Stimulated activated CD4-positive, alpha-beta T cell treated with anti-CD3 and anti-CD28 coated beads, TNF-alpha, amount 100 ng/mL, for 1 hour (primary cell): ENCODE measurements around the gene BGLAP.
"Not testable (repeated sequence)": the region's sequence is repeated elsewhere in the genome, so short reads cannot be mapped to it uniquely, and the experiment has no call there.

Source experiments
- DNase-seq, 3 donors: peaks; one replicate each; pipeline ENCODE4 v3.0.0-alpha.2; 2020; ENCODE audit warnings: low read depth in 3 of 3, low spot score in 1 of 3

Gene BGLAP

DNA sequence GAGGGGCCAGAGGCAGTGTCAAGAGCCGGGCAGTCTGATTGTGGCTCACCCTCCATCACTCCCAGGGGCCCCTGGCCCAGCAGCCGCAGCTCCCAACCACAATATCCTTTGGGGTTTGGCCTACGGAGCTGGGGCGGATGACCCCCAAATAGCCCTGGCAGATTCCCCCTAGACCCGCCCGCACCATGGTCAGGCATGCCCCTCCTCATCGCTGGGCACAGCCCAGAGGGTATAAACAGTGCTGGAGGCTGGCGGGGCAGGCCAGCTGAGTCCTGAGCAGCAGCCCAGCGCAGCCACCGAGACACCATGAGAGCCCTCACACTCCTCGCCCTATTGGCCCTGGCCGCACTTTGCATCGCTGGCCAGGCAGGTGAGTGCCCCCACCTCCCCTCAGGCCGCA lies at the start of gene BGLAP:
Gene BGLAP (plus strand): TSS at position 259 of the 400 bp plus-strand sequence. CDS start 48 bp downstream, at position 307.
- no peak for DNase-seq

DNA sequence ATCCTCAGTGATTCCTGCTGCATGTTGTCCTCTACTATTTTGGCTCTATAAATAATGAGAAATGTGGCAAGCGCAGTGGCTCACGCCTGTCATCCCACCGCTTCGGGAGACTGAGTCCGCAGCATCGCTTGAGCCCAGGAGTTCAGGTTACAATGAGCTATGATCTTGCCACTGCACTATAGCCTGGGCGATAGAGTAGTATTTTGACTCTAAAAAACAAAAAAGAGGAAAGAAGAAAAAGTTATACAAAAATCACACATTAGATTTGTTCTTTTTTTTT lies 48.8 kb upstream of the BGLAP start:
- DNase-seq = no peak

DNA sequence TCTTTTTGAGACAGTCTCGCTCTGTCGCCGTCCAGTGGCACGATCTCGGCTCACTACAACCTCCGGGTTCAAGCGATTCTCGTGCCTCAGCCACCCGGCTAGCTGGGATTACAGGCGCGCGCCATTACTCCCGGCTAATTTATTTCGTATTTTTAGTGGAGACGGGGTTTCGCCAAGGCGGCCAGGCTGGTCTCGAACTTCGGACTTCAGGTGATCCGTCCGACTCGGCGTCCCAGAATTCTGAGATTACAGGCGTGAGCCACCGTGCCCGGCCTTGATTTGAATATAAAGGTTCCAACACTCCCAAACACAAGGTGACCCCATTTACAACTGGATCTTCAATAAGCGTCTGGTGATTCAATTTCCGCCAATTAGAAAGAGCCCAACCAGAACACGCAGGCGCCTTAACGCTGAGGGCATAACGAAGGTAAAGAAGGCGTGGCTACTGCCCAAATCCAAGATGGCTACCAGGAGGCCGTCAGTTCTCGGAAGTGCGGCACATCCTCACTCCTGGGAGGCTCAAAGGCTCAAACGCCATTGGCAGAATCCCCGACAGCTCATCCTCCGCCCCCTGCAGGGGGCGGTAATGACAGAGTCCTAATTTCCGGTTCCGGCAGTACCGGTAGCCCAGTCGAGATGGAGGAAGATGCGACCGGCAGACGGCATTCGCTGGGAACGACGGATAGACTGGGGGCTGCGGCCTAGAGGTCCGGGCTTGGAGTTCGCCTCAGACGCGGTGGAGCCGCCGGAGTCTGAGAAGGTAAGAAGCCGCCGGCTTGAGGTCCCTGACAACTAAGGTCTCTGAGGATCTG lies 48.3 kb upstream of the BGLAP start, which contains the start of gene SLC25A44:
Gene SLC25A44 (plus strand): TSS at position 617 of the 812 bp plus-strand sequence. CDS start 5,744 bp downstream, outside the sequence.
- DNase-seq = peak; percentile 92 to 93 (median 92)

DNA sequence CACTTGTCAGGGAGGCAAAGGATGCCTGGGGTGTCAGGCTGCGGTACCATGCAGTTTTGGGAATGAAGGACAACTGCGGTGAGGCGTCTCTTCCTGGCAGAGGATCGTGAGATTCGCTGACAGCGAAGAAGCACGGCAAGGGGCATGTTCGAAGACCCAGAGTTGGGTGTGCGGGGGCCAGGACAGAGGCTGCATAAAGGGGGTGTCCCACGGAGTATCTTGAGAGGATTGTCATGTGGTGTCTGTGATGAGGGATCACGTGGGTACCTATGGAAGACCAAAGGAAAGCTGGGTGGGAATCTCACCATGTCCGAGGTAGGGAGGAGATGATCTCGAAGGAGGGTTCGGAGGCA lies 47.7 kb upstream of the BGLAP start:
- DNase-seq = no peak

DNA sequence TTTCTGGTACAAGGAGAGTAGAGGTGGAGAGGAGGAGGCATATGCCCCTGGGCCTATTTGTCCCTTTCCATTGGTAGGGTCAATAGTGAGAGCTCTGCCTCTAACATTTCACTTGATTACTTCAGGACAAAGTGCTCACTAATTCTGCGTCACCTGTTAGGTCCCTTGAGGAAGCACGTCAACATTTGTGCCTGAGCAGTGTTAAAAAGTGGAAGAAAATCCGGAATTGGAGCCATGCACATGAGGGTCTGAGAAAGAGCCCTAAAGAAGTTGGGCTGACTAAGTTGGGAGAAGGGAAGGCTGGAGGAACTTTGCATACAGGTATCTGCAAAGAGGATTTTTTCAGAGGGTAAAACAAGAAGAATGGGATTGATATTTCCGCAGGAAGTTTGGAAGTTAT lies 46.1 kb upstream of the BGLAP start:
- no peak for DNase-seq

DNA sequence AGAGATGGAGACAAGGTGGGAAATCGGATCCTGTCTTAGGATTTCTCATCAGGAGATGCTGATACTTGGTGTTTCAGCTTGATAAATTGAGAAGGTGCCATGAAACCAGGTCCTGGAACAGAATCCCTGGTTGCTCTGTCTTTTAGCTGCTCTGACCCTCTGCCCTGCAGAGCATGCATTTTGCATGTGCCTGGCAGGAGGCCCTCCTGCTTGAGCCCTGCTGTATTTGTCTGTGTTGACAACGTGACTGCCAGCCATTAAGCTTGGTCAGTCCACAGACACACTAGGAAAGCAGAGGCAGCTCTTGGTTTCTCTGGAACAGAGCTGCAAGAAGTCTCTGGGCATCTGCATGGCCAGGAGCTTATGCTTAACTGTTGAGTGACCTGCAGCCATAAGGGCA lies 45.5 kb upstream of the BGLAP start:
- no peak for DNase-seq

DNA sequence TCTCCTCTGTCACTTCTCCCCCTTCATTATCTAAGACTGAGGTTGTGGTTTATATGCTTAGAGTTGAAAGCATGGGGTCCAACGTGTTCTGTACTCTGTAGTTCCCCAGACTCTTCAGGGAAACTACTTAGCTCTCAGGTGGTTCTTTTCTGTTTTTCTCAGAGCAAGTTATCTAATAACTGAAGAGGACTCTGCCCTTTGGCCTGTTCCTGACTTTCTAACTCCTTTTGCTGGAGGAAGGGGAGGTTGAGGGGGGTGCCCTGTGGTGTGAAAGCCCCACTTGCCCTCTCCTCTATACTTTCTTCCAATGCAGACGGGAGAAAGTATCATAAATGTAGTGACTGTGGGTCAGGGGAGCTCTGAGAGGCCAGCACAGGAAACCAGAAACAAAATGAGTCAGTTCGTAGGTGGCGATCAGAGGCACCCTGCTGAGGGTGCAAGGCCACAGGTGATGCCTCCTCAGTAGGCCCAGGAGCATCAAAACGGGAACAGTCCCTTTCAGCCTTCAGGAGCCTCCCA lies 43.1 kb upstream of the BGLAP start:
- DNase-seq = no peak

DNA sequence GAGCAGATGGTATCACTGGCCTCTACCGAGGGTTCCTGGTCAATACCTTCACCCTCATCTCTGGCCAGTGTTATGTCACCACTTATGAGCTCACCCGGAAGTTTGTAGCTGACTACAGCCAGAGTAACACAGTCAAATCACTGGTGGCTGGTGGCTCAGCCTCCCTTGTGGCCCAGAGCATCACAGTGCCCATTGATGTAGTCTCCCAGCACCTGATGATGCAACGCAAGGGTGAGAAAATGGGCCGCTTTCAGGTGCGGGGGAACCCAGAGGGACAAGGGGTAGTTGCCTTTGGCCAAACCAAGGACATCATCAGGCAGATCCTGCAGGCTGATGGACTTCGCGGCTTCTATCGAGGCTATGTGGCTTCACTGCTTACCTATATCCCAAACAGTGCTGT lies 41.9 kb upstream of the BGLAP start:
- no peak for DNase-seq

DNA sequence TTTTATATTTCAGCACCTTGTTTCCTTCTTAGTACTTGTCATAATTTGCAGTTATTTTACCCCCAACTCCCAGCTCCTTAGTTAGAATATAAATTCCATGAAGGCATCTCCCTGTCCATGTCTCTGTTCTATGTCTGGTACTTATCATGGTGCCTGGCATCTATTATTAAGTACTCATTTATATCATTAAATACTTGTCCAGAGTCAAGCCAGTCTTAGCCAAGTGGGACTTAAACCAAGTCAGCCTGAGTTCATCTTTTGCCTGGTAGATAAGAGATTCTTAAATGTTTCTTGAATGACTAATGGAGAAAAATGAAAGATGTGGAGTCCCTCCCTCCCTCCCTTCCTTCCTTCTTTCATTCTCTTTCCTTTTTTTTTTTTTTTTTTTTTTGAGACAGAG lies 38.7 kb upstream of the BGLAP start:
- no peak for DNase-seq

DNA sequence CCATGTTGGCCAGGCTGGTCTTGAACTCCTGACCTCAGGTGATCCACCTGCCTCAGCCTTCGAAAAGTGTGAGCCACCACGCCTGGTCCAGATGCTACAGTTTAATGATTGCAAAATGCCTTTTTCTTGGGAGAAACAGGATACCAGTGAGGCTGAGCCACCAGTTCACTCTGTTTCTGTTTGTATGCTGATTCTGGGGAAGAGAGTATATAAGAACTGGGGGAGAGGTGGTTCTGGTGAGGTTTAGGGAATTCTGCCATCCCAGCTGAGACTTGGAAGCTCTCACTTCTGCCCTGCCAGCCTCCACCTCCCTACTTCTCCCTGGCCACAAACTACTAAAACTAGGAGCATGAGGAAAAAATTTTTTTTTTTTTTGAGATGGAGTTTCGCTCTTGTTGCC lies 37.3 kb upstream of the BGLAP start:
- DNase-seq = no peak

DNA sequence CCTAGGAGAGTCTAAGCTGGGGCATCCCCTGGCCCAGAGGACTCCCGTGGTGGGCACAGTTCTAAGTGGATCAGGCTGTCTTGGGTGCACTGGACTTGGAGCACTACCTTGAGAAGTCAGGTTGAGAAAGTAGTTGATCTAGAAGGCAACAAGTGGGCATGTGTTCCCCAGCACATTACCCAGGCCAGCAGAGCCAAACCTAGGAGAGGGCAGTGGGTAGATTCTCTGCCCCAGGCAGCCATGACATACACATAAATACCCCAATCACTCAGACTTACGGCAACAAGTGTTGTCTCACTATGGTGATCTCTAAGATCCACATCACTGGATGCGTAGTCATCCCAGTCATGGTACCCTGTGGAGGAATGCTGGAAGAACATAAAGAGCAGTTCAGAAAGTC lies 30.7 kb upstream of the BGLAP start:
- no peak for DNase-seq

DNA sequence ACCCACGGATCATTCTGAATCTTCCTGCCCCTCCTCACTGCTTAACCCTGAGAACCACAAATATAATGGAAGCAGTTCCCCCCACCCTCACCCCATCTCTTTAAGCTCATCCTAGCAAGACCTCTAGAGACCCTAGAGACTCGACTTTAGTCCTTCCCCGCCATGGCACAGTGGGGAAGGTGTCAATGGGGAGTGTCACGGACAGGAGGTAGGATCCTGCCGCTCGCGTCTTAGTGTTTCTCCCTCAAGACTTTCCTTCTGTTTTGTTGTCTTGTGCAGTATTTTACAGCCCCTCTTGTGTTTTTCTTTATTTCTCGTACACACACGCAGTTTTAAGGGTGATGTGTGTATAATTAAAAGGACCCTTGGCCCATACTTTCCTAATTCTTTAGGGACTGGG lies 29.9 kb upstream of the BGLAP start:
- no peak for DNase-seq

DNA sequence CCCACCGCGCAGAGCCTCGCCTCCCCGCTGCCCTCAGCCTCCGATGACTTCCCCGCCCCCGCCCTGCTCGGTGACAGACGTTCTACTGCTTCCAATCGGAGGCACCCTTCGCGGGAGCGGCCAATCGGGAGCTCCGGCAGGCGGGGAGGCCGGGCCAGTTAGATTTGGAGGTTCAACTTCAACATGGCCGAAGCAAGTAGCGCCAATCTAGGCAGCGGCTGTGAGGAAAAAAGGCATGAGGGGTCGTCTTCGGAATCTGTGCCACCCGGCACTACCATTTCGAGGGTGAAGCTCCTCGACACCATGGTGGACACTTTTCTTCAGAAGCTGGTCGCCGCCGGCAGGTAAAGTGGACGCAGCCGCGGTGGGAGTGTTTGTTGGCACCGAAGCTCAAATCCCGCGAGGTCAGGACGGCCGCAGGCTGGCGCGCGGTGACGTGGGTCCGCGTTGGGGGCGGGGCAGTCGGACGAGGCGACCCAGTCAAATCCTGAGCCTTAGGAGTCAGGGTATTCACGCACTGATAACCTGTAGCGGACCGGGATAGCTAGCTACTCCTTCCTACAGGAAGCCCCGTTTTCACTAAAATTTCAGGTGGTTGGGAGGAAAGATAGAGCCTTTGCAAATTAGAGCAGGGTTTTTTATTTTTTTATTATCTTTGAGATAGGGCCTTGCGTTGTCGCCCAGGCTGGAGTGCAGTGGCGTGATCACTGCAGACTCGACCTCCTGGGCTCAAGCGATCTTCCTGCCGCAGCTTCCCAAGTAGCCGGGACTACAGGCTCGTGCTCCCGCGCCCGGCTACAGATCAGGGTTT lies 28.9 kb upstream of the BGLAP start, which contains the start of gene PMF1:
Gene PMF1 (plus strand): TSS at position 175 of the 811 bp plus-strand sequence. CDS start 9 bp downstream, at position 184.
- DNase-seq = peak; percentile 84 to 92 (median 88)

DNA sequence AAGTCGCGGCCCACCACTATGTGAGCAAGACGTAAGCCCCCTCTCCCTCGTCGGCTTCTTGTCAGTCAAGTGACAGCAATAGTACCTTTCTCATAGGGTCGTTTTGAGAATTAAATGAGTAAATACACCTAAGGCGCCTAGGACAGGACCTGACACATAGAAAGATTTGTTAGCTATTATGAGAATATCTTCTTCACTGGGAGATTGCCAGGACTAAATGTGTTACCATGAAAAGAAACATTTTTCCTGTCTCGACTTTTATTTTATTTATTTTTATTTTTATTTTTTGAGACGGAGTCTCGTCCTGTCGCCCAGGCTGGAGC lies 28.4 kb upstream of the BGLAP start:
- no peak for DNase-seq

DNA sequence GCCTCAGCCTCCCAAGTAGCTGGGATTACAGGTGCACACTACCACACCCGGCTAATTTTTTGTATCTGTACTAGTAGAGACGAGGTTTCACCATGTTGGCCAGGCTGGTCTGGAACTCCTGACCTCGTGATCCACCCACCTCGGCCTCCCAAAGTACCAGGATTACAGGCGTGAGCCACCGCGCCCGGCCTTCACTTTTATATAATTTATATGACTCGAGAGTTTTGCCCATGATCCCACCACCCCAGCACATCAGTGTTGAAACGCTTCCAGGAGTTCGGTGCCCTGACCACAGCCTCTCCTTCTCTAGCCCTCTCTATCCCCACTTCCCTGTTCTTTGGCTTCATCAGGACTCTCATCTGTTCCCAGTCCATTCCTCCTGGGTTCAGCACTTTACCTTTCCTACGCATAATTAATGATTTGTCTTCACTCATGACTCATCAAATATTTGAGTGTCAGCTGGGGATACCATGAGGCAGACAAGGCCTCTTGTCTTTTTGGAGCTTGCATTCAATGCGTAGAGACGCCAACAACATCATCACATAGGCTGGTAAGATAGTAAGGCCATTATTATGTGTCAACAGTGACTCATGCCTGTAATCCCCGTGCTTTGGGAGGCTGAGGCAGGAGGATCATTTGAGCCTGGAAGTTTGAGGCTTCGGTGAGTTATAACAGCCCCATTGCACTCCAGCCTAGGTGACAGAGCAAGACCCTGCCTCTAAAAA lies 27.8 kb upstream of the BGLAP start:
- DNase-seq = no peak

DNA sequence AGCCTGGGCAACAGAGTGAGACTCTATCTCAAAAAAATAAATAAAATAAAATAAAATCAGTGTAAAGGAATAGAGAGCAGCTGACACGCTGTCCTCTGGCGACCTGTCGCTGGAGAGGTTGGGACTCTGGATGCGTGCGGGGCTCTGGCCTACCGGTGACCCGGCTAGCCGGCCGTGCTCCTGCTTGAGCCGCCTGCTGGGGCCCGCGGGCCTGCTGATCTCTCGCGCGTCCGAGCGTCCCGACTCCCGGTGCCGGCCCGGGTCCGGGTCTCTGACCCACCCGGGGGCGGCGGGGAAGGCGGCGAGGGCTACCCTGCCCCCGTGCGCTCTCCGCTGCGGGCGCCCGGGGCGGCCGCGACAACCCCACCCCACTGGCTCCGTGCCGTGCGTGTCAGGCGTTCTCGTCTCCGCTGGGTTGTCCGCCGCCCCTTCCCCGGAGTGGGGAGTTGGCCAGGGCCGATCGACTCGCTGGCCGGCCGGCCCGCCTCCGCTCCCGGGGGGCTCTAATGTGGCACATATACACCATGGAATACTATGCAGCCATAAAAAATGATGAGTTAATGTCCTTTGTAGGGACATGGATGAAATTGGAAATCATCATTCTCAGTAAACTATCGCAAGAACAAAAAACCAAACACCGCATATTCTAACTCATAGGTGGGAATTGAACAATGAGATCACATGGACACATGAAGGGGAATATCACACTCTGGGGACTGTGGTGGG lies 25.5 kb upstream of the BGLAP start:
- not testable (repeated sequence) for DNase-seq

DNA sequence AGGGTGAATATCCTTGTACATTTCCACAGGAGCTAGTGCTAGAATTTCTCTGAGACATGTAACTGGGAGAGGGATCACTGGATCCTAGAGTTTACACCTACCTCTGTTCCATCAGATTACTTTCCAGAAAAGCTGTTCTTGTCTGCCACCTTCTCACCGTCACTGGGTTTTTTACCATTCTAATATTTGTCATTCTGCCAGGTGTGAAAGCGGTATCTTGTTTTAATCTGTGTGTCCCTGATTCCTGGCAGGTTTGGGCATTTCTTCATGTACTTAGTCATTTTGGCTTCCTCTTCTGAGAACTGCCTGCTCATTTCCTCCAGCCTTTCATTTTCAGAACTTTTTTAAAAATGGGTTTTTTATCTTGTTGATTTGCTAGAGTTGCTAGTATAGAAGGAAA lies 24.1 kb upstream of the BGLAP start:
- no peak for DNase-seq

DNA sequence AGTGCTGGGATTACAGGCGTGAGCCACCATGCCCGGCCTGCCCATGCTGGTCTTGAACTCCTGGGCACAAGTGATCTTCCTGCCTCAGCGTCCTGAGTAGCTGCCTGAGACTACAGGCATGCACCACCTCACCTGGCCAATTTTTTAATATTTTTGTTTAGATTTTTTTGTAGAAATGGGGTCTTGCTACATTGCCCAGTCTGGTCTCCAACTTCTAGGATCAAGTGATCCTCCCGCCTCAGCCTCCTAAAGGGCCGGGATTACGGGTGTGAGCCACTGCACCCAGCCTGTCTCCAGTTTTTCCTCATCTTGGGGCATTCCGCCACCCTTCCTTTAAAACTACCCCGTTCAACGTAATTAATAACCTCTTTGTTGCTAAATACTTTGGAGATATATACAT lies 21.8 kb upstream of the BGLAP start:
- DNase-seq = no peak

DNA sequence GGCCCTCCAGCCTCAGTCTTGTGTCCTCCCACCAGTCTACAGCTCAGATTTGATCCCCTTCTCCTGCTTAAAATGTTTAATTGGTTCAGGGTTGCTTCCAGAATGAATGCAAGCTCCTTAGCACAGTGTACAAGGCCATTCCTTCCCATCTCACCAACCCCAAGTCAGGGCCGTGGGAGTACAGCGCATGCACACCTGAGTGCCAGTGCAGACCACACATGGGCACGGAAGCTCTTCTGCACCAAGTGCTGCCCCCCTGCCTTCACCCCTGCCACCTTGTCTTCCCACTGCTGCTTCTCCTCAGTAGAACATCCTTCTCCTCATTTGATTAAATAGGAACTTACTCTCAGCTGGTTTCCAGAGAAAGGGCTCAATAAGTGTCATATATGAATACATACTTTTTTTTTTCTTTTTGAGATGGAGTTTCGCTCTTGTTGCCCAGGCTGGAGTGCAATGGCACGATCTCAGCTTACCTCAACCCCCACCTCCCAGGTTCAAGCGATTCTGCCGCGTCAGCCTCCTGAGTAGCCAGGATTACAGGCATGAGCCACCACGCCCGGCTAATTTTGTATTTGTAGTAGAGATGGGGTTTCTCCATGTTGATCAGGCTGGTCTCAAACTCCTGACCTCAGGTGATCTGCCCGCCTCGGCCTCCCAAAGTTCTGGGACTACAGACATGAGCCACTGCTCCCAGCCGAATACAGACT lies 19.8 kb upstream of the BGLAP start:
- no peak for DNase-seq

DNA sequence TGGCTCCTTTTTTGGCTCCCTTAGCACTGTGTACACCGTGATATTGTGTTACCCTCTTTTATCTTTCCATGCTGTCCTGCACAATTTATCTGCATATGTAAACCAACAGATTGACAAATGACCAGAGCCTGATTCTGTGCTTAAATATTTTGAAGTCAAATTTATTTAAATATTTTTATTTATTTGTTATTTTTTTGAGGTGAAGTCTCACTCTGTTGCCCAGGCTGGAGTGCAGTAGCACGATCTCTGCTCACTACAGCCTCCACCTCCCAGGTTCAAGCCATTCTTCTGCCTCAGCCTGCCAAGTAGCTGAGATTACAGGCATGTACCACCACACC lies 16.3 kb upstream of the BGLAP start:
- DNase-seq = no peak

DNA sequence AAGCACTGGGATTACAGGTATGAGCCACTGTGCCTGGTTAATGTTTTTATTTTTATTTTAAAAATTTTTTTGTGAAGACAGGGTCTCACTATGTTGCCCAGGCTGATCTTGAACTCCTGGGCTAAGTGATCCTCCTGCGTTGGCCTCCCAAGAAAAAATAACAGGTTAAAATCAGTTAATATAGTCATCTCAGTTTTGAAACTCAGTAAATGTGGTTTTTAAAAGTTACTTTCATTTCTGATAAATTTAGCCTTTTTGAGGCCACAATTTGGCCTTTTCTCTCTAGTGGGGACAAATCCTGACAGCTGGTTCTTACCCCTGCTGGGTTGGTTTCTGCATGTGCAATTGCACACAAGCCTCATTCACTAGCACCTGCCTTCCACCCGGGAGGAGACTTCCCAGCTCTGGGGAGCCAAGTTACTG lies 15.9 kb upstream of the BGLAP start:
- DNase-seq = no peak
